HEK293 (cell line): ENCODE data around the gene MYH14.

Experiments
- CTCF ChIA-PET: fragments of 350-600 bp; formaldehyde crosslinking; extraction: SDS; loops from one replicate; lab custom pipeline; 2021; ENCODE audit warnings: antibody characterized with exemption; lab: Yijun Ruan, JAX
- POLR2A ChIA-PET: fragments of 300-600 bp; formaldehyde crosslinking; extraction: SDS; loops from one replicate; lab custom pipeline; 2020; ENCODE audit warnings: antibody characterized with exemption, inconsistent platforms; lab: Yijun Ruan, JAX
- H3K27ac ChIP-seq: fragments of 200-500 bp; sonication (Bioruptor generic); 2 replicates; pipeline ENCODE4 v1.5.1; 2014; ENCODE audit warnings: low read depth, low read length, control low read depth, inconsistent platforms; ENCODE audit errors: extremely low read depth
- H3K36me3 ChIP-seq, 2 experiments: fragments of 200-500 bp in 1 of 2; sonication (Bioruptor generic) in 1 of 2; 1 replicate in 1 of 2; 2 replicates in 1 of 2; pipeline ENCODE4 v1.5.1; 2014 to 2017; ENCODE audit warnings: inconsistent platforms in 2 of 2, low read length in 2 of 2; ENCODE audit not compliant: control insufficient read depth in 2 of 2, insufficient read depth in 1 of 2
- H3K4me1 ChIP-seq: fragments of 200-500 bp; sonication (Bioruptor generic); 2 replicates; pipeline ENCODE4 v1.5.1; 2014; ENCODE audit warnings: mild to moderate bottlenecking, low read length, inconsistent platforms; ENCODE audit not compliant: control insufficient read depth, insufficient read depth
- H3K4me3 ChIP-seq: 2 replicates; pipeline ENCODE4 v1.5.1; 2011; ENCODE audit warnings: low read depth, mild to moderate bottlenecking, control low read depth, low read length, moderate library complexity
- H3K9me3 ChIP-seq: fragments of 200-500 bp; sonication (Bioruptor generic); 2 replicates; pipeline ENCODE4 v1.5.1; 2014; ENCODE audit warnings: low read depth, low read length, inconsistent platforms; ENCODE audit not compliant: control insufficient read depth, insufficient read depth
- EGR2 ChIP-seq: fragments of 450-650 bp; formaldehyde crosslinking; IDR thresholded peaks from 2 replicates; pipeline ENCODE4 v1.5.1; 2016; ENCODE audit warnings: low read depth, missing biosample characterization, missing genetic modification characterization
- FEZF1 ChIP-seq: fragments of 450-650 bp; formaldehyde crosslinking; IDR thresholded peaks from 2 replicates; pipeline ENCODE4 v1.5.1; 2016; ENCODE audit warnings: missing biosample characterization, missing genetic modification characterization
- GLIS1 ChIP-seq: fragments of 450-650 bp; formaldehyde crosslinking; IDR thresholded peaks from 2 replicates; pipeline ENCODE4 v1.5.1; 2016; ENCODE audit warnings: missing biosample characterization, missing genetic modification characterization
- GLIS2 ChIP-seq: fragments of 450-650 bp; formaldehyde crosslinking; IDR thresholded peaks from 2 replicates; pipeline ENCODE4 v1.5.1; 2016; ENCODE audit warnings: missing biosample characterization, missing genetic modification characterization
- KLF10 ChIP-seq: fragments of 450-650 bp; IDR thresholded peaks from 2 replicates; pipeline ENCODE4 v1.5.1; 2018; ENCODE audit warnings: missing biosample characterization, mild to moderate bottlenecking, missing genetic modification characterization
- KLF8 ChIP-seq: fragments of 450-650 bp; formaldehyde crosslinking; IDR thresholded peaks from 2 replicates; pipeline ENCODE4 v1.5.1; 2016; ENCODE audit warnings: missing biosample characterization, missing genetic modification characterization
- SP3 ChIP-seq: fragments of 450-650 bp; formaldehyde crosslinking; IDR thresholded peaks from 2 replicates; pipeline ENCODE4 v1.5.1; 2016; ENCODE audit warnings: missing biosample characterization, missing genetic modification characterization
- TCF7L2 ChIP-seq: IDR thresholded peaks from 2 replicates; pipeline ENCODE4 v1.6.1; 2011; ENCODE audit warnings: low read depth, mild to moderate bottlenecking, inconsistent platforms, low read length, moderate library complexity, borderline replicate concordance
- WT1 ChIP-seq: fragments of 450-650 bp; formaldehyde crosslinking; IDR thresholded peaks from 2 replicates; pipeline ENCODE4 v1.5.1; 2016; ENCODE audit warnings: missing biosample characterization, missing genetic modification characterization
- ZBTB17 ChIP-seq: fragments of 450-650 bp; formaldehyde crosslinking; IDR thresholded peaks from 2 replicates; pipeline ENCODE4 v1.5.1; 2016; ENCODE audit warnings: missing biosample characterization, missing genetic modification characterization
- ZBTB44 ChIP-seq: fragments of 450-650 bp; IDR thresholded peaks from 2 replicates; pipeline ENCODE4 v1.5.1; 2018; ENCODE audit warnings: missing biosample characterization, mild to moderate bottlenecking, missing genetic modification characterization
- ZFHX2 ChIP-seq: fragments of 450-650 bp; formaldehyde crosslinking; conservative IDR thresholded peaks from 2 replicates; pipeline ENCODE4 v1.5.1; 2016; ENCODE audit warnings: missing biosample characterization, missing genetic modification characterization
- ZIC2 ChIP-seq: fragments of 450-650 bp; formaldehyde crosslinking; IDR thresholded peaks from 2 replicates; pipeline ENCODE4 v1.5.1; 2016; ENCODE audit warnings: missing biosample characterization, missing genetic modification characterization
- ZNF112 ChIP-seq: fragments of 450-650 bp; formaldehyde crosslinking; IDR thresholded peaks from 2 replicates; pipeline ENCODE4 v1.5.0; 2017; ENCODE audit warnings: missing biosample characterization, missing genetic modification characterization
- ZNF132 ChIP-seq: fragments of 450-650 bp; formaldehyde crosslinking; IDR thresholded peaks from 2 replicates; pipeline ENCODE4 v1.5.1; 2017; ENCODE audit warnings: missing biosample characterization, missing genetic modification characterization, borderline replicate concordance
- ZNF16 ChIP-seq: fragments of 450-650 bp; formaldehyde crosslinking; IDR thresholded peaks from 2 replicates; pipeline ENCODE4 v1.5.1; 2016; ENCODE audit warnings: low read depth, missing biosample characterization, missing genetic modification characterization
- ZNF18 ChIP-seq: fragments of 450-650 bp; formaldehyde crosslinking; IDR thresholded peaks from 2 replicates; pipeline ENCODE4 v1.5.1; 2016; ENCODE audit warnings: missing biosample characterization, missing genetic modification characterization
- ZNF214 ChIP-seq: fragments of 450-650 bp; formaldehyde crosslinking; IDR thresholded peaks from 2 replicates; pipeline ENCODE4 v1.5.1; 2017; ENCODE audit warnings: missing biosample characterization, mild to moderate bottlenecking, missing genetic modification characterization, borderline replicate concordance
- ZNF449 ChIP-seq: fragments of 450-650 bp; formaldehyde crosslinking; IDR thresholded peaks from 2 replicates; pipeline ENCODE4 v1.5.1; 2017; ENCODE audit warnings: missing biosample characterization, mild to moderate bottlenecking, missing genetic modification characterization, moderate library complexity
- ZNF488 ChIP-seq: fragments of 450-650 bp; formaldehyde crosslinking; IDR thresholded peaks from 2 replicates; pipeline ENCODE4 v1.5.1; 2016; ENCODE audit warnings: missing biosample characterization, missing genetic modification characterization
- ZNF548 ChIP-seq: fragments of 450-650 bp; formaldehyde crosslinking; IDR thresholded peaks from 2 replicates; pipeline ENCODE4 v1.5.1; 2016; ENCODE audit warnings: missing biosample characterization, missing genetic modification characterization
- ZNF571 ChIP-seq: fragments of 450-650 bp; formaldehyde crosslinking; IDR thresholded peaks from 2 replicates; pipeline ENCODE4 v1.5.0; 2017; ENCODE audit warnings: missing biosample characterization, missing genetic modification characterization
- ZNF624 ChIP-seq: fragments of 450-650 bp; formaldehyde crosslinking; IDR thresholded peaks from 2 replicates; pipeline ENCODE4 v1.5.1; 2017; ENCODE audit warnings: missing biosample characterization, missing genetic modification characterization
- TF ChIP-seq, protein P1 (sequence below): fragments of 450-650 bp; formaldehyde crosslinking; IDR thresholded peaks from 2 replicates; pipeline ENCODE4; 2016; ENCODE audit warnings: missing biosample characterization, missing genetic modification characterization
- TF ChIP-seq, protein P2 (sequence below): fragments of 450-650 bp; formaldehyde crosslinking; IDR thresholded peaks from 2 replicates; pipeline ENCODE4 v1.5.1; 2016; ENCODE audit warnings: missing biosample characterization, missing genetic modification characterization

MYH14 gene

DNA sequence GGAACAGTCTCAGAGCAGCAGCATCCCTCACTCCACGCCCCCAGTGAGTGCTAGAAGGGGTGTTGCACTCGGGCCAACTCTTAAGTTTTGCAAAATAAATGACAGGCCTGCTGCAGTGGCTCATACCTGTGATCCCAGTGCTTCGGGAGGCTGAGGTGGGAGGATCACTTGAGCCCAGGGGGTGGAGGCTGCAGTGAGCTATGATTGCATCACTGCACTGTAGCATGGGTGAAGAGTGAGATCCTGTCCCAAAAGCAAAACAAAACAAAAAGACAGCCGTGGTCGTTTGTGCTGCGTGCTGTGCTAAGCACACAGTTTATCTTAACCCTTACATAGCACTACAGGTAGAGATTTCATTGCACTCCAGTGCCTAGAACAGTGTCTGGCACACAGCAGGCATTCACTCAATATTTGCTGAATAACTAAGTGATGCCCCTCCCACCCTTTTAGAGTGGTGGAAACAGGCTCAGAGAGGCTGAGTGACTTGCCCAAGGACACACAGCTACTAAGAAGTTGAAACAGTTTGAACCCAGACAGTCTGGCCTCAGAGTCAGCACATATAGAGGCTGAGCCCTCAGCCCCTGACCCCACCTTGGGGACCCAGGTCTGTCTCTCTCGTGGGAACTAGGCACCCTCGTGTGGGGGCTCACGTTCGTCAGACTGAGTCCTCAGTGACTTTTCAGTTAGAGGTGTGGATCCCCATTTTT, 107.5 kb downstream of the MYH14 start (continued):
- no peak for TF ChIP-seq ZNF16 (tag by site-specific recombination)
- no peak for TF ChIP-seq ZNF488 (tag by site-specific recombination)
- TF ChIP-seq ZFHX2 (tag by site-specific recombination) = 0 out of 2 replicates have a peak, but pooled peaks have one; percentile 7

- Histone ChIP-seq H3K4me1 (peaks cover 9% of the 10 kb centered on the region), H3K36me3 (no peaks in the 10 kb centered on the region), H3K27ac (no peak overlapping the region), H3K9me3 (no peaks in the 10 kb centered on the region), H3K4me3 (peak overlapping the region; percentile 20)
- ChIA-PET POLR2A (interaction anchor here (0.5 to 1.0 kb wide), 5 partner anchors 14 to 121 kb away, joined by 3 to 8 read pairs (median 4); partner anchors contain the start of gene KCNC3), CTCF (interaction anchor here (0.6 kb wide), 1 partner anchor 39 kb away, joined by 3 read pairs; no protein-coding TSS in a partner anchor)
- no peak for TF ChIP-seq ZNF18 (tag by site-specific recombination)
- TF ChIP-seq ZNF571 (tag by site-specific recombination) = no peak
- peak; percentile 86 for TF ChIP-seq GLIS2 (tag by site-specific recombination)
- no peak for TF ChIP-seq FEZF1 (tag by site-specific recombination)
- no peak for TF ChIP-seq ZNF214 (tag by site-specific recombination)
- no peak for TF ChIP-seq KLF10 (tag by site-specific recombination)
- TF ChIP-seq ZNF112 = no peak
- TF ChIP-seq SP3 (tag by site-specific recombination) = peak; percentile 49
- no peak for TF ChIP-seq ZNF548 (tag by site-specific recombination)
- no peak for TF ChIP-seq KLF8 (tag by site-specific recombination)
- peak; percentile 54 for TF ChIP-seq EGR2 (tag by site-specific recombination)
- no peak for TF ChIP-seq ZNF624 (tag by site-specific recombination)
- no peak for TF ChIP-seq ZBTB17 (tag by site-specific recombination)
- no peak for TF ChIP-seq ZNF132 (tag by site-specific recombination)
- TF ChIP-seq, protein P1, sequence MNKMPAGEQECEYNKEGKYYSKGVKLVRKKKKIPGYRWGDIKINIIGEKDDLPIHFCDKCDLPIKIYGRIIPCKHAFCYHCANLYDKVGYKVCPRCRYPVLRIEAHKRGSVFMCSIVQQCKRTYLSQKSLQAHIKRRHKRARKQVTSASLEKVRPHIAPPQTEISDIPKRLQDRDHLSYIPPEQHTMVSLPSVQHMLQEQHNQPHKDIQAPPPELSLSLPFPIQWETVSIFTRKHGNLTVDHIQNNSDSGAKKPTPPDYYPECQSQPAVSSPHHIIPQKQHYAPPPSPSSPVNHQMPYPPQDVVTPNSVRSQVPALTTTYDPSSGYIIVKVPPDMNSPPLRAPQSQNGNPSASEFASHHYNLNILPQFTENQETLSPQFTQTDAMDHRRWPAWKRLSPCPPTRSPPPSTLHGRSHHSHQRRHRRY = no peak
- TF ChIP-seq, protein P2, sequence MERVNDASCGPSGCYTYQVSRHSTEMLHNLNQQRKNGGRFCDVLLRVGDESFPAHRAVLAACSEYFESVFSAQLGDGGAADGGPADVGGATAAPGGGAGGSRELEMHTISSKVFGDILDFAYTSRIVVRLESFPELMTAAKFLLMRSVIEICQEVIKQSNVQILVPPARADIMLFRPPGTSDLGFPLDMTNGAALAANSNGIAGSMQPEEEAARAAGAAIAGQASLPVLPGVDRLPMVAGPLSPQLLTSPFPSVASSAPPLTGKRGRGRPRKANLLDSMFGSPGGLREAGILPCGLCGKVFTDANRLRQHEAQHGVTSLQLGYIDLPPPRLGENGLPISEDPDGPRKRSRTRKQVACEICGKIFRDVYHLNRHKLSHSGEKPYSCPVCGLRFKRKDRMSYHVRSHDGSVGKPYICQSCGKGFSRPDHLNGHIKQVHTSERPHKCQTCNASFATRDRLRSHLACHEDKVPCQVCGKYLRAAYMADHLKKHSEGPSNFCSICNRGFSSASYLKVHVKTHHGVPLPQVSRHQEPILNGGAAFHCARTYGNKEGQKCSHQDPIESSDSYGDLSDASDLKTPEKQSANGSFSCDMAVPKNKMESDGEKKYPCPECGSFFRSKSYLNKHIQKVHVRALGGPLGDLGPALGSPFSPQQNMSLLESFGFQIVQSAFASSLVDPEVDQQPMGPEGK = peak; percentile 89
- TF ChIP-seq TCF7L2 = no peak
- TF ChIP-seq ZIC2 (tag by site-specific recombination) = peak; percentile 88
- 0 out of 2 replicates have a peak, but pooled peaks have one; percentile 17 for TF ChIP-seq WT1
- TF ChIP-seq ZNF449 (tag by site-specific recombination) = no peak
- no peak for TF ChIP-seq ZBTB44 (tag by site-specific recombination)
- TF ChIP-seq GLIS1 = peak; percentile 96
Measured at GRCh38 chr19:50311723-50312635, 108.6 kb downstream of the MYH14 start.
